ENCODE data around the gene DHX35.
A peak's percentile ranks its signal among the peaks of the same experiment; 100 is the strongest.

Gene DHX35

GRCh38 chr20:39082622-39083398, 120.7 kb downstream of the DHX35 start:
- no peak for ATAC-seq (ENCODE audit: low read depth)
- Mint-ChIP-seq H3K4me1 (no peaks in the 10 kb centered on the region), H3K4me3 (no peak overlapping the region), H3K36me3 (peaks cover 2% of the 10 kb centered on the region), H3K27ac (no peak overlapping the region), H3K27me3 (peaks cover 16% of the 10 kb centered on the region), H3K9me3 (peaks cover 2% of the 10 kb centered on the region)
- DNase-seq (ENCODE audit: low spot score in 2 of 2): no peak

DNA sequence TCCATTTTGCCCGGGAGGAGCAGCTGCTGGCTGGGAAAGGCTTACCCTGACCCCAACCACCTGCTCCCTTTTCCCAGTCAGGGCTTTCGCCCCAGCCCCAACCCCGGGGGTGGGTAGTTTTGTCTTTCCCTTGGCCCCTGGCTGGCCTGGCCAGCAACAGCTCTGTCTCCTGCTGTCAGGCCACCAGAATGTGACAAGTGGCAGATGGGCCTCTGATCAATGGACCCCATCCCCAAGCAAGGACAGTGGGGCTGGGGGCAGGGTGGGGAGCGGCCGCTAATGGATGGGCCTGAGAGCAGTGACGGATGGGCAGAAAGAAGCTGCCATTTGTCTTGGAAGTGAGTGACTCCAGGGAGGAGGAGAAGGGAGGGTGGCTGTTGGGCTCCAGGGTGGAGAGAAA, 121.6 kb downstream of the DHX35 start:
- DNase-seq (ENCODE audit: low spot score in 2 of 2) (no peak), ATAC-seq (ENCODE audit: low read depth) (no peak)
- Mint-ChIP-seq H3K9me3 (peaks cover 2% of the 10 kb centered on the region), H3K4me3 (no peak overlapping the region), H3K27me3 (peaks cover 12% of the 10 kb centered on the region), H3K27ac (no peak overlapping the region), H3K36me3 (peaks cover 2% of the 10 kb centered on the region), H3K4me1 (no peaks in the 10 kb centered on the region)

DNA sequence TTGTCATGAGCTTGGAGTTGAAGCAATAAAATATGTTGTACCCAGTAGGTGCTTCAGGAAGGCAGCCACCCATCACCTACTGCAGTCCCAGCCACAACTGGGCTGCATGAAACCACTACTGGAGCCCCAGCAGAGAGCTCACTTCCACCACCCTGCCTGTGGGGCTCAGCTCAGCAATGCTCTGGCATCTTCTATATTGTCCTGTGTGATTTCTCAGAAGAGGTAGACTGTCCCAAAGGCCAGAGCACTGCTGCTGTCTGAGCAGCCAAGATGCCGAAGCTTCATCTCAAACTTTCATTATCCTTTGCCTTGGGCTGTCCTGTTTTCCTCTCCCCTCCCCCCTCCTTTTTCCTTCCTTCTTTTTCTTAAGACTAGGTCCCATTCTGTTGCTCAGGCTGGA, 126.9 kb downstream of the DHX35 start:
- H3K27ac Mint-ChIP-seq: peak overlapping the region; percentile 82
- peaks cover 2% of the 10 kb centered on the region for H3K36me3 Mint-ChIP-seq
- no peak for DNase-seq (ENCODE audit: low spot score in 2 of 2)
- H3K27me3 Mint-ChIP-seq: peaks cover 13% of the 10 kb centered on the region
- H3K9me3 Mint-ChIP-seq: peaks cover 4% of the 10 kb centered on the region
- H3K4me3 Mint-ChIP-seq: no peak overlapping the region
- no peak for ATAC-seq (ENCODE audit: low read depth)
- H3K4me1 Mint-ChIP-seq: no peaks in the 10 kb centered on the region

Measured in memory B cell (primary cell).